ENCODE results near the gene LTBP3. TPM values are rescaled to one million over a fixed set of nuclear protein-coding genes. Genes with fewer than 3 reads are reported as not detected.
"Not testable (repeated sequence)": the region's sequence is repeated elsewhere in the genome, so short reads cannot be mapped to it uniquely, and the experiment has no call there.

LTBP3 gene
- polyA plus RNA-seq, 5 donors, result 184 to 305 (median 276) TPM

DNA sequence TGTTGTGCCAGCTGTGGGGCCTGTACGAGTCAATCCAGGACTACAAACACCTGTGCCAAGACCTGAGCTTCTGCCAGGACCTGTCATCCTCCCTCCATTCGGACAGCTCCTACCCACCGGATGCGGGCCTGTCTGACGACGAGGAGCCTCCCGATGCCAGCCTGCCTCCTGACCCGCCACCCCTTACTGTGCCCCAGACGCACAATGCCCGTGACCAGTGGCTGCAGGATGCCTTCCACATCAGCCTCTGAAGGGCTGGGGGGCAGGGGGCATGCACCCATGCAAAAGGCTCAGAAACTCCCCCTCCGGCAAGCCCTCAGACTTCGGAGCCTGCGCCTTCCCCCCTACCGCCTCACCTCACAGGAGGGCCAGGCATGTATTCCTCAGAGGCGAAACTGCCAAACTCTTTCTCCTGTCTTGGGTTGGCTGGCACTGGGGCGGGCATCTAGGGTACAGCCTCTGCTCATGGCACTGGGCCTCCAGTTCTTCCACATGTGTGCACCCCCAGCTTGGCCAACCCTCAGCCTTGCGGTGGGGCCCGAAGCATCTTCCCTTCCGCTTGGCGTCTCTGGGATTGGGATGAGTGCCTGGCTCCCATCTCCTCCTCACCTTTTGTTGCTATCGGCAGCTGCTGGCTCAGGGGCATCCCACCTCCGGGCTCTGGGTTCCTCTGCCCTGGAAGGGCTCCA is 15.4 kb upstream of the LTBP3 start:
- DNase-seq, result no peak

DNA sequence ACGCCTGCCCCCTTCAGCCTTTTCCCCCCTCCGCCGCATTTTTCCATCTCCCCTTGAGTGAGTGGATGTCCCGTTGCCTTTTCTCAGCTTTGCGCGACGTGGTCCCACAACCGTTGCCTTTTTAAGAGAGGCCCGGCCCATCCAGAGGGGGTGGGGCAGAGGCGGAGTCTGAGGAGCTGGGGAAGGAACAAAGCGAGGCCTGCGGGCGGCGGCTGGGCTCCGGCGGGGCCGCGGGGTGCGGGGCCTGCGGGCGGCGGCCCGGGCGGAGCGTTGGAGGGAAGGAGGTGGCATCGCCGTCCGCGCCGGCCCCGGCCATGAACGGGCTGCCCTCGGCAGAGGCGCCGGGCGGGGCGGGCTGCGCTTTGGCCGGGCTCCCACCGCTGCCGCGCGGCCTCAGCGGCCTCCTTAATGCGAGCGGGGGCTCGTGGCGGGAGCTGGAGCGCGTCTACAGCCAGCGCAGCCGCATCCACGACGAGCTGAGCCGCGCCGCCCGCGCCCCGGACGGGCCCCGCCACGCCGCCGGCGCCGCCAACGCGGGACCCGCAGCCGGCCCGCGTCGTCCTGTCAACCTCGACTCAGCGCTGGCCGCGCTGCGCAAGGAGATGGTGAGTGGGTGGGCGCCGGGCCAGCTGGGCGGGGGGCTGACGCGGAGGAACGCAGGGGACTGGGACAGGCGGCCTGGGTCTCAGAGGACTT is 14.3 kb upstream of the LTBP3 start, which contains the start of gene FAM89B:
Gene FAM89B (plus strand): TSS at position 183 of the 696 bp plus-strand sequence. CDS start 132 bp downstream, at position 315.
- DNase-seq, result peak; percentile 85 to 87

DNA sequence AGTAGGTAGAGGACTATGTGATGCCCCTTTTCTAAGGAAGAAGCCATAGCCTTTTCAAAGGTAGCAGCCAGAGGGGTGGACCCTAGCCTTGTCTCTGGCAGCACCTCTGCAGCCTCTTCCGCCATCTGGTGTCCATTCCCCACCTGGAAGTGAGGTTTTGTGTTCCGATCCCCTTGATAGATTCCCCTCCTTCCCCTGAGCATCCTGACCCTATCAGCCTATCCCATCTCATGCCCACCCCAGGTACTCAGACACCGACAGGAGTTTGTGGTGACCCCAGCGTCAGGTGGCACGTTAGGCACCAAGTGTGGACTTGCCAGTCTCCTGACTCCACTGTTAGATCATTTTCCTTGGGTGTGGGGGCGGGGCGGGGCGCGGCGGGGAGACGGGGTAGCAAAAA is 13.8 kb upstream of the LTBP3 start:
- no peak for DNase-seq

DNA sequence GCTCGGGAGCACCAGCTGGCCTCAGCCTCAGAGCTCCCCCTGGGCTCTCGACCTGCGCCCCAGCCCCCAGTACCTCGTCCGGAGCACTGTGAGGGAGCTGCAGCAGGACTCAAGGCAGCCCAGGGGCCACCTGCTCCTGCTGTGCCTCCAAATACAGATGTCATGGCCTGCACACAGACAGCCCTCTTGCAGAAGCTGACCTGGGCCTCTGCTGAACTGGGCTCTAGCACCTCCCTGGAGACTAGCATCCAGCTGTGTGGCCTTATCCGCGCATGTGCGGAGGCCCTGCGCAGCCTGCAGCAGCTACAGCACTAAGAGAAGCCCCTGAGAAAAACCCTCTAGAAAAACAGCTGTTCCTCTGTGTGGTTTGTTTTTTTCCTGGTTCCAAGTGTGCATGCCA is 13.3 kb upstream of the LTBP3 start:
- DNase-seq, result no peak

DNA sequence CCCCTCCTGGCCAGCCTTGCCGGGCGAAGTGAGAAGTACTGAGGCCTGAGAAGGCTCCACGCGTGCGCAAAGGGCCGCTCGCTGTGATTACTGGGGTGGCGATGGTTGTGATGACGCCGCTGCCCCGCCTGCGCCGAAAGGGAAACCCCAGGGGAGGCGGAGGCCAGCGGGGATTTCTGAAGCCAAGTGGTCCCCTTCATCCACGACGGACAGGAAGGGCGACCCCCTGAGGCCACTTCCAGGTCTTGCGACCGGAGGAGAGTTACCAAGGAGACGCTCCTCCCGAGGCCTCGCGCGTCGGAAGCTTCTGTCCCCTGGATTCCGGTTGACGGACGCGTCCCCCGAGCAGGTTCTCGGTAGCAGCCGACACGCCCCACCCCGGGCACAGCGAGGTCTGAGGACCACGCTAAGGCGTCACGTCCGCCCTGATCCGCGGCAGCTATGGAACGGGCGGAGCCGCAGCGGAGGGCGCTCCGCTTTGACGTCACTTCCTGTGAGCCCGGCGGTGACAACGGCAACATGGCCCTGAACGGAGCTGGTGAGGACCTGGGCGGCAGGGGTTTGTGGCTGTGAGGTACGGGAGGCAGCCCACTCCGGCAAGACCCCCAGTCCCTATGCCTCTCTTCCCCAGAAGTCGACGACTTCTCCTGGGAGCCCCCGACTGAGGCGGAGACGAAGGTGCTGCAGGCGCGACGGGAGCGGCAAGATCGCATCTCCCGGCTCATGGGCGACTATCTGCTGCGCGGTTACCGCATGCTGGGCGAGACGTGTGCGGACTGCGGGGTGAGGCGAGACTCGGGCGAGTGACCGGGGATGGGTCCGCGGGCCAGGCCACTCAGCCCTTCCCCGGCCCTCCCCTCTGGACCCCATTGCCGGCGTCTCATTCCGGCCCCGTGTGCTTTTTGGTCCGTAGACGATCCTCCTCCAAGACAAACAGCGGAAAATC is 12.1 kb upstream of the LTBP3 start, which contains the start of gene ZNRD2:
Gene ZNRD2 (plus strand): TSS at position 505 of the 946 bp plus-strand sequence. CDS start 15 bp downstream, at position 520.
- DNase-seq, result peak; percentile 98 to 99

DNA sequence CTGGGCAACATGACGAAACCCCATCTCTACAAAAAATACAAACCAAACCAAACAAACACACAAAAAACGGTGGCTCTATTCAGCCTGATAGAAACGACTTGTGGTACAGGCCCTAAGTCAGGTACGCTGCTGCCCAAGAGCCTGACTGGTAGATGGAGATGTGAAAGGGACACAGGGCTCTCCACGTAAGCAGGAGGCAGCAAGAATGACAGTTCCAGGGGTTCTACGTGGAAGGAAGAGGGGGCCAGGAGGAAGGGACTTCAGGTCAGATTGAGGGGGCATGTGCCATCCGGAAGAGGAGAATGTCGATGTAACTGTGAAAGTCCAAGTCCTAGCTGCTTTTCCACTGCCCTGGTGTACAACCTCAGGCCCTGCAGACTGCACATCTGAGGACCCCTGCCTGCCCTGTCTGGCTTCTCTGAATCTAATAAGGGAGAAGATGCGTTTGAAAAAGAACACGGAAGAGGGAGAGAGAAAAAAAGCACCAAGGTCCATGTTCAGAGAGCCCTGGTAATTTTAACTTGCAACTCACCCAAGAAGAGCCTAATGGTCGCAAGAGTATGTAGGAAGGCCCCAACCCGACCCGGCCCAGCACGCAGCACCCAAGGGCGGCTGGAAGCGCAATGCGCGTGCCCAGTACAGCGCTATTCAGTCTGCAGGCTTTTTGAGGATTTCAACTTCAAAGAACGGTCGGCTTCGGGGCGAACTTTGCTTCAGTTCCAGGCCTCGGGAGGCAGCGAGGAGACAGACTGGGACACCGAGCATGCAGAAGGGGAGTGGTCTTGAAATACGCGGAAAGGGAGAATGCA is 11.2 kb upstream of the LTBP3 start:
- DNase-seq, result no peak

DNA sequence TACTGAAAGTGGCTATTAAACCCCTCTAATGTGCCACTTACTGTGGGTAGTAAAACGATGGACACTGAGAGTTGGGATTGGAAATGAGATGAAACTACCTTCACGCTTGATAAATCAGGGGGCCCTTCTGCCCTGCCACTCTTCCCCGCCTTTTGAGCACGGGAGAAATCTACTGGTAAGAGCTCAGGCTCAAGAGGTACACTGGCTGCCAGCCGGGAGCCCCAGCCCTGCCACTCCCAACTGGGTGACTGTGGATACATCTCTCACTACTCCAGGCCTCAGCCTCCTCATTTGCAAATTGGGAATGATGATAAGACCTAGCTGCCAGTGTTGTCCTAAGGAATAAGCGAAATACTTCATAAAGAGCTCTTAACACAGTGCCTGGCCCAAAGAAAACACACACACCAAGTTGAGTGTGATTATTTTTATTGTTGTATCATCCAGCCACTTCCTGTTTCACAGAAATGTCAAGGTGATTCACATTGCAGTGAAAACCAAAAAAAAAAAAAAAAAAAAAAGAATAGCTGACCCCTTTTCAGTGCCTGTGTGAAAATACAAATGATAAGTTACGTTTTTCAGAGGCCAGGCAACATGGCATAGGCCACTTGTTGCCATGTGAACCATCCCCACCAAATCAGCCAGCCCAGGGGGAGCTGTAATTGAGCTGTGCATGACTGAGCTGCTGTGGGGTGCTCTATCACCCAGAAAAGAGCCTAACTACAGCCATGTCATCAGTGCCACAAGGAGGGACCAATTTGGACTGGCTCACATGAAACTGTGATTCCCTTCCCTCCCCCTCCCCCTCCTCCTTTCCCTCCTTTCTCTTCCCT is 7.7 kb upstream of the LTBP3 start:
- DNase-seq, result no peak

DNA sequence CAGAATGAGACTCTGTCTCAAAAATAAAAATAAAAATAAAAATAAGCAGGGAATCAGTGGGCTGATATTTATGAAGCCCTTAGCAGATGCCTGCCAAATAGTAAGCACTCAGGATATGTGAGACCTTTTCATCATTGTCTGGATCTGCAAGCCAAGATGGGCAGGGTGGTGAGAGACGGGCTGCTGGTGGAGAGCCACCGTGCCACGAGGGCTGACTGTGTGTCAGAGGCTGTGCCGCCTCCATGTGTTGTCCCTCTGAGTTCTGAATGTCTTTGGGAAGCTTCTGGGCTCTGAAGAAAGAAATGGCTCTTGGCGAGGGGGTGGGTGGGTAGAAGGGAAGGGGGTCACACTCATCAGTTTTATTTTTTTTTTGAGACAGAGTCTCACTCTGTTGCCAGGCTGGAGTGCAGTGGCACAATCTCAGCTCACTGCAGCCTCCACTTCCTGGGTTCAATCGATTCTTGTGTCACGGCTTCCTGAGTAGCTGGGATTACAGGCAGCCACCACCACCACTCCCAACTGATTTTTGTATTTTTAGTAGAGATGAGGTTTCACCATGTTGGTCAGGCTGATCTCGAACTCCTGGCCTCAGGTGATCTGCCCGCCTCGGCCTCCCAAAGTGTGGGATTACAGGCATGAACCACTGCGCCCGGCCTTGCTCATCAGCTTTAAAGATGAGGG is 6.9 kb upstream of the LTBP3 start:
- DNase-seq, result not testable (repeated sequence)

DNA sequence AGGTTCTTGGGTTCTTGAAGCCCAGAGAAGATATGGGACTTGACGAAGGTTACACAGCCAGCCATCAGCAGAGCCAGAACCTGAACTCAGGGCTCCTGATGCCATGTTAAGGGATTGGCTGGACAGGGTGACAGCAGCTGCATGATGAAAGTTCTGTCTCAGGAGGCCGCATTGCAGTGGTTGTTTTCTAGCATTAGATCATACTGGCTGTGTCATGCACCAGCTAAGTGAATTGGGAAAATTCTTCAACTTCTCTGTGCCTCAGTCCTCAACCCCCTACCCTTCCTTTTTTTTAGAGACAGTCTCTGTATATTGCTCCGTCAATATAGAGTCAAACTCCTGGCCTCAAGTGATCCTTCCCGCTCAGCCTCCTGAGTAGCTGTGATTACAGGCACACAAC is 5.4 kb upstream of the LTBP3 start:
- no peak for DNase-seq

DNA sequence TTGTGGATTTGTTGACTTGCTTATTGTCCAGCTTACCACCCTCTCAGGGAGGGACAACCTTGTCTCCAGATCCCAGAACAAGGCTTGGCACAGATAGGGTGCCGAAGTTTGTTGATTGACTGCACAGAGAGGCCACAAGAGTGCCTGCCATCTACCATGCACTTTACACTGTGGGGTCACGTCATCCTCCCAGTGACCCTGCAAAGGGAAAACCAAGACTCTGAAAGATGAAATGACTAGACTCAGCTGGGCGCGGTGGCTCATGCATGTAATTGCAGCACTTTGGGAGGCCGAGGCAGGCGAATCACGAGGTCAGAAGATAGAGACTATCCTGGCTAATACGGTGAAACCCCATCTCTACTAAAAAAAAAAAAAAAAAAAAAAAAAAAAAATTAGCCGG is 4.6 kb upstream of the LTBP3 start:
- no peak for DNase-seq

DNA sequence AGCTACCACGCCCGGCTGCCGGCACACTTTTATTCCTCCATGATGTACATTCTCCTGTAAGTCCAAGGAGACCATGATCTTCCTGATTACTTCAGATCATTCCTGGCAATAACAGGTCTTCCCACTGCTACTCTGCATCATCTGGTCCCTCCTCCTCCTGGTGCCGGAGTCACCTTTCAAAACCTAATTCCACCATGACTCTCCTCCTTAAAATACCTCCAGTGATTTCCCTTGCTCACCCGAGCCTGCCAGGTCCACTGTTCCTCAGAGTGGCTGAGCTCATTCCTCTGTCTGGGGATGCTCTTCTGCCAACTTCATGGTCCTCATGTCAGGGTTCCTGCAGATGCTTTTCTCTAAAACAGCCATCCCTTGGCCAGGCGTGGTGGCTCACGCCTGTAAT is 3.9 kb upstream of the LTBP3 start:
- DNase-seq, result no peak

DNA sequence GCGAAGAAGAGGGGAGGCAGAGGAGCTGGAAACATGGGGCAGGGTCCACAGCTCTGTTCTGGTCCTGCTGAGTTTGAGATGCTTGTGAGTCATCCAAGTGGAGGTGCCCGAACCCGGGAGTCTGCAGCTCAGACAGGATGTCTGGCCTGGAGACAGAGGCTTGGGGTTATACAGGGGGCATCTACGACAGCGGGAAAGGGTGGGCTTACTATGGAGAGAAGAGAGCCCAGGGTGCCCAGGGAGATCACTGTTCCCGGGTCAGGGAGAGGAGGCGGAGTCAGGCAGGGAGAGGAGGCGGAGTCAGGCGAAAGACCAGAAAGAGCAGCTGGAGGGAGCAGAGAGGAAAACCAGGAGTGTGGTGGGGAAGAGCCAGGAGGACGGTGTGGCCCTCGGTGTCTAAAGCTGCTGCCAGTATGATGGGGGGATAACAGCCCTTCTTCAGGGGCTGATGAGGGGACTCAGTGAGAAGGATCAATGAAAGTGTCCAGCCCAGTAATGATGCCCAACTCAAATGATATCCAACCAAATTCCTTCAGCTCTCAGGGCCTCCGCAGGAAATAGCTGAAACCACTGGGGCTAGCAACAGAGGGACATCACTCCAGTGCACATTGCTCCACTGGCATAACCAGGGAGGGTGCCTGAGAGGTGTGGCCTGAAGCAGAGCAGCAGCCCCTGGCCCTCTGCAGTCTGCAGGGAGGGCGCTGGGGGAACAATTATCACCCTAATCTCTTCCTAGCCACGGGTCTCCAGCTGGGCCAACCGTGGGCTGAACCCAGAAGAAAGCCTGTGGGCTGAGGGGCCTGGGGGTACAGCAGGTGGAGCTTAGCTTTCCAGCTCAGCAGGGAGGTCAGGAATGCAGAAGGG is 2.6 kb upstream of the LTBP3 start:
- DNase-seq, result no peak

DNA sequence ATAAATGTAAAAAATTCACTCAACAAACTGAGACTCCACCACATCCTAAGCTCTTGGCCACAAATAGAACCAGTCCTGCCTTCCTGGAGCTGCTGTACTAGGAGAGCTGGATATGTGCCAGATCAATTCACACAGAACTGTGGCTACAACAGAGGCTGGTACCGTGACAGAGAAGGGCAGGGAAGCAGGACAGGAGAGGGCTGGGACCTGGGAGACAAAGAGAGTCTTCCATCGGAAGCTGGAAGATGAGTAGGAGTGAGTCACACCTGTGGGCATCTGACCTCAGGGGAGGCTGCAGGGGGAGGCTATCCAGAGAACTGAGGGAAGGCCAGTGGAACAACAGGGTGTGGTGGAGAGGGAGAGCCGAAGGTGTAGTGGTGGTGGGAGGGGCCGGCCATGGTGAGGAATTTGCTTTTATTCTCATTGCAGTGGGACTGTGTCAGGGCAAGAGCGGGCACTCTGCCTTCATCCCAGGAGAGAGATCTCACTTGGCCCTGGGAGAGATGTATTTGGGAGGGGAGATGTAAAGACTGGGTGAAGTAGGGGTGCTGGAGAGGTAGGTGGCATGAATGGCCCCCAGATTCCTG is 1.9 kb upstream of the LTBP3 start:
- DNase-seq, result no peak

DNA sequence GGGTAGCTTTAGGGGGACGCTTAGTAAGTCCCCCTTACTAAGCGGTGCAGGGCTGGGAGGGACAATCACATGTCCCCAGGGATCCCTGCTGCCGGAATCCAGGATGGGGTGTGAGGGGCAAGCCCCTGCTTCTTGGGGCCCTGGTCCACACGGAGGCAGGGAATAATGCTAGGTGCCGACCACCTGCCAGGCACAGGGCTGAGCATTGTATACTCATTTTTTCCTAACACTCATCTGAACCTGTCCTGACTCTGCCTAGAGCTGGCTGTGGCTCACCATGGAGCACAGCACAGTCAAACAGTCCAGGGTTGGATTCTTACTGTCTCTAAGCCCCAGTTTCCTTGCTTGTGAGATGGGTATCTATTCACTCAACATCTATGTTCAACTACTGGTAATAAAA is 1.4 kb upstream of the LTBP3 start:
- DNase-seq, result no peak

DNA sequence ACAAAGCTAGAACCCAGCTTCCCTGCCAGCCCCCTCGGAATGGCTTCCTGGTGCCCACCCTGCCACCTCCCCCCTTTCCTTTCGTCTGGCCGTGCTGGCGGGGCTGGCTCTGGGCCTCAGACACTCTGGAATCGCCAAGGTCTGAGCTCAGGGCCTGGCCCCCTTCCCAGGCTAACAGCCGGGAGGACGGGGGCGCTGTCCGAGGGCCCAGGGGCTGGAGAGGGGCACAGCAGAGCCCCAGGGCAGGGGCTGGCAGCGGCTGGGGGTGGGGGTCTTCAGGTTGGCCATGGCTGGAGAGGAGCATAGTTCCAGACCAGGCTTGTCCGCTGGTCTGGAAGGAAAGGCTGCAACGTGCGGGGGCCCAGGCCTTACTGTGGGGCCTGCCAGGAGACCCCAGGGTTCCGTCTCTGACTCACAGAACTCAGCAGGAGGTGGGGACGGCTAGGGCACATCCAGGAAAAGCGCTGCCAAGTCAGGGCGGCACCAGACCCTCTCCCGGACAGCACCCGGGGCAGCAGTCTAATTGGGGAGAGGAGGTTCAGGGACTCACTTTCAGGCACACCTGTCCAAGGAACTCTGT is 861 bp upstream of the LTBP3 start:
- peak; percentile 76 to 82 for DNase-seq

DNA sequence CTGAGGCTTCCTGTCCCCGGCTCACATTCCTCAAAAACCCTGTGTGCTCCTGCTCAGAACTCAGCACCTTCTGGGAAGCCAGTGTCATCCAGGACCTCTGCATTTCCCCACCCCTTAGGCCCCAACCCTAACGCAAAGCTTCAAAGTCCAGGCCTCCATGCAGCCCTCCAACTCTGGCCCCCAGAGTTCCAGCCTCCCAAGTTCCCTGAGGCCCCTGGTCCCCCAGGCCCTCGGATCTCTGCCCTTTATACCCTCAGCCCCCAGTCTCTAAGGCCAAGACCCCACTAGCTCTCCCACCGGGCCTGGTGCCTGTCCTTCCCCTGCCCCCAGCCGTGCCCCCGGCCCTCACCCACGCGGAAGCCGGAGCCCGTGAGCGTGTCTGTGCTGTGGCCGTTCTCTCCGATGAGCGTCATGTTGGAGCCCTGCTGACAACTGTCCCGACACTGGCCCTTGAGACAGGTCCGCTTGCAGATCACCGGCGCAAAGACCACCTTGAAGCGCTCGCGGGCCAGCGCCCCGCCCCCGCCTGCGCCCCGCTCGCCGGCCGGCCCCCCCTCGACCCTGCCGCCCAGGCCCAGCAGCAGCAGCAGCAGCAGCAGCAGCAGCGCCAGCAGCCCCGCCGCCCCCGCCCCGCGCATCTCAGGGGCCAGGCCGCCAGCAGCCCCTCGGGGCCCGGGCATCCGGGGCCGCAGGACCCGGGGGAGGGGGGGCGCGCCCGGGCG is 718 bp downstream of the LTBP3 start:
- DNase-seq, result no peak
